ENCODE data around the gene KNL1.
"Not testable (repeated sequence)": the region's sequence is repeated elsewhere in the genome, so short reads cannot be mapped to it uniquely, and the experiment has no call there.

The KNL1 gene

DNA sequence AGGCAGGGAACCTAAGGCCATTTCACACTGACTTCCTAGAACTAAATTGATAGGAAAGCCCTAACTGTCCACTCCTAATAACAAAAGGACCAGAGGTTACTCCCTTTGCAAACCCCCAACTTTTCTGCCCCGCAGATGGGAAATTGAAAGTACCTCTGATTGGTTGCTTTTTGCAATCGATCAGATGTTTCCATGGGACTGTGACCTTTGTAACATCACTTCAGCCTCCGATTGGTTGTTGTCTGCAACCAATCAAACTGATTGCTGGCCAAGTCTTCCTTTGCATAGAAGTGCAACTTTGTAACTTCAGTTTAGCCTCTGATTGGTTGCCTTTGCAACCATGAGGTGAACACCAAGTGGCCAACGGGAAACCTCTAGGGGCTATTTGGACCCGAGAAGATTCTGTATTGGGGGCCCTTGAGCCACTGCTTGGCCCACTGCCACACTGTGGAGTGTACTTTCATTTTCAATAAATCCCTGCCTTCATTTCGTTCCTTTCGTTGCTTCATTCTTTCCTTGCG lies 11.3 kb upstream of the KNL1 start:
- peak; percentile 39 to 50 for DNase-seq

GRCh38 chr15:40584191-40584590 lies 9.9 kb upstream of the KNL1 start:
- no peak for DNase-seq

DNA sequence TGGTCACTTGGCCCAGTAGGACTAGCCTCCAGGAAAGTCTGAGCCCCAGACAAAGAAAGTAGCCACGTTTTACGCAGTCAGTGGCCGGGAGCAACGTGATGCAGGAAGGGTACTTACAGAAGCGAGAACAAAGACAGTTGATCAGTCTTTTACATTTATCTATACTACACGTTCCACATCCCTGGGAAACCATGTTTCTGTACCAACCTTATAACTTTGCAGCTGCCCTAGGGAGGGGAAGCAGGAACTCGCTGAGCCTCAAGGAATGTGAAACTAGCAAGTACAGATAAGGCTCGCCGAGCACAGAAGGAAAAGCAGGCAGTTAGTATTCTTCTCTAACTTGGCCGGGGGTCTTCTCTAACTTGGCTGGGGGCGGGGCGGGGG lies 3.4 kb upstream of the KNL1 start:
- no peak for DNase-seq

GRCh38 chr15:40591389-40591788 lies 2.7 kb upstream of the KNL1 start:
- DNase-seq, result no peak

DNA sequence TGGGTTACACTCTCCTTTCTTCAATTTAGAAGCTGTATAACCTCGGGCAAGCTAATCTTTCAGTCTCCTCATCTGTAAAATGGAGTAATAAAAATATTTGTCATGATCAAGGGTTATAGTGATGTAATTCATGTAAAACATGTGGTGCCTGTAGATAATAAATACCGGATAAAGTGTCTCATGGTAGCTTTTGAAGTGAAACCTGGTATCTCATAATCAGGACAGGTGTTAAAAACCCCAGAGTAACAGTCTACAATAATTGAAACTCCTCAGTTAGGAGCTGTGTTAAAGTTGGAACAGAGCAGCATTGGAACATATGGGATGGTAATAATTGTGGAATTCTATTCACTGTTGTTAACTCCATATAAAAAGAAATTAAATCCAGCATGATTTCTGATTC lies 884 bp upstream of the KNL1 start:
- peak in 1 of 2 donors; percentile 62 for DNase-seq

DNA sequence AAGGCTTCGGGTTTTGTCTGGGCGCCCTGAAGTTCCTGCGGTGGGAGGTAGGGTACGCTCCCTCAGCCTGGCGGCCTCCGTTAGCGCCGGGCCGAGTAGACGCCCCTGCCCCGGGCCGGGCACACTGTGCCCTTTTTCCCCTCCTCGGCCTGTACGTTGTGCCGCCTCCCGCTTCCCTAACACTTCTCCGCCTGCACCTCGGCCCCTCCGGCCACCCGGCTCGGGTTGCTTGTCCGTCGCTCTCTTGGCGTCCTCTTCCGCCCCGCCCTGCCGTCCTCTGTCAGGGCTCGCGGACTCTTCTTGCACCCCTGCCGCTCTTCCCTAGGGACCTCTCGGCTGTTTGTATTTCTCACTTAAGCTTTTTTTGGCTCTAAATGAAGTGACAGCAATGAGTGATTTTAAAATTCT lies 384 bp downstream of the KNL1 start:
- no peak for DNase-seq

GRCh38 chr15:40595219-40595618 lies 1.2 kb downstream of the KNL1 start:
- DNase-seq, result no peak

GRCh38 chr15:40595773-40596172 lies 1.7 kb downstream of the KNL1 start:
- DNase-seq, result no peak

- no peak for DNase-seq
Observed at GRCh38 chr15:40597024-40597423, 3.0 kb downstream of the KNL1 start.

DNA sequence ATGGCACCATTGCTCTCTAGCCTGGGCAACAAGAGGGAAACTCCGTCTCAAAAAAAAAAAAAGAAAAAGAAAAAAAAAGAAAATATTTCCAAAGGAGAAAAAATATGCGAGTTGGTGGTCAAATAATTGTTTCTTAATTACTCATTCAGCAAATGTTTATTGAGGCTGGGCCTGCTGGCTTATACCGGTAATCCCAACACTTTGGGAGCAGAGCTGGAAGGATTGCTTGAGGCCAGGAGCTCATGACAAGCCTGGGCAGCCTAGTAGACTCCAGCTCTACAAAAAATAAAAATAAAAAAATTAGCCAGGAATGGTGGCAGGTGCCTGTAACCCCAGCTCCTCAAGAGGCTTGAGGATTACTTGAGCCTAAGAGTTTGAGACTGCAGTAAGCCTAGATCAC lies 4.1 kb downstream of the KNL1 start:
- DNase-seq, result no peak

- no peak for DNase-seq
Observed at GRCh38 chr15:40598672-40599071, 4.6 kb downstream of the KNL1 start.

- no peak for DNase-seq
Observed at GRCh38 chr15:40600956-40601355, 6.9 kb downstream of the KNL1 start.

GRCh38 chr15:40603935-40604334 lies 9.9 kb downstream of the KNL1 start:
- no peak for DNase-seq

- no peak for DNase-seq
Observed at GRCh38 chr15:40613080-40613479, 19.0 kb downstream of the KNL1 start.

- no peak for DNase-seq
Observed at GRCh38 chr15:40618023-40618422, 24.0 kb downstream of the KNL1 start.

DNA sequence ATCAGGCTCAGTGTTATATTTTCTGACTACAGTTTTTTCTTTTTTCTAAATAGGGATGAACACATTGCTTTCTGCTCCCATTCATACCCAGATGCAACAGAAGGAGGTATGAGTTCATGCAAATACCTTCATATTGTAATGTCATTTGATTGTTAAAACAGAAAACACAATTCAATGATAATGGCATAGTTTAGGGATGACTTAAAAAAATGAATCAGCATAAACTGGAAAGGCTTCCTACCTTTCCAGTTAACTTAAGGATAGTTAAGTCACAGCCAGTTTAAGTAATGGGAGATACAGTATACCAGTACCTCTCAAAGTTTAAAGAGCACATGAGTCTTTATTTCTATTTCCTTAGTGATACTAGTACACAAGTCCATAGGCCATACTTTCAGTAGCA lies 24.9 kb downstream of the KNL1 start:
- DNase-seq, result no peak

- no peak for DNase-seq
Observed at GRCh38 chr15:40623361-40623760, 29.3 kb downstream of the KNL1 start.

- no peak for DNase-seq
Observed at GRCh38 chr15:40630313-40630712, 36.3 kb downstream of the KNL1 start.

- no peak for DNase-seq
Observed at GRCh38 chr15:40633178-40633577, 39.1 kb downstream of the KNL1 start.

GRCh38 chr15:40637221-40637745 lies 43.2 kb downstream of the KNL1 start:
- DNase-seq, result no peak

DNA sequence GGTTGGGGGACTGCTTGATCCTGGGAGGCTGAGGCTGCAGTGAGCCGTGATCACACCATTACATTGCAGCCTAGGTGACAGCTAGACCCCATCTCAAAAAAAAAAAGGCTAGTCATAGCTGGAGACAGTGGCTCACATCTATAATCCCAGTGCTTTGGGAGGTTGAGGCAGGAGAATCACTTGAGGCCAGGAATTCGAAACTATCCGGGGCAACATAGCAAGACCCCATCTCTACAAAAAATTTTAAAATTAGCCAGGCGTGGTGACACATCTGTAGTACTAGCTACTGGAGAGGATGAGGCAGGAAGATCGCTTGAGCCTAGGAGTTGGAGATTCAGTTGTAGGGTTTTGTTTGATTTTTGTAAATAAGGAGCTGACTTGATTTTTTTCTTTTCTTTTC lies 45.6 kb downstream of the KNL1 start:
- DNase-seq, result no peak

DNA sequence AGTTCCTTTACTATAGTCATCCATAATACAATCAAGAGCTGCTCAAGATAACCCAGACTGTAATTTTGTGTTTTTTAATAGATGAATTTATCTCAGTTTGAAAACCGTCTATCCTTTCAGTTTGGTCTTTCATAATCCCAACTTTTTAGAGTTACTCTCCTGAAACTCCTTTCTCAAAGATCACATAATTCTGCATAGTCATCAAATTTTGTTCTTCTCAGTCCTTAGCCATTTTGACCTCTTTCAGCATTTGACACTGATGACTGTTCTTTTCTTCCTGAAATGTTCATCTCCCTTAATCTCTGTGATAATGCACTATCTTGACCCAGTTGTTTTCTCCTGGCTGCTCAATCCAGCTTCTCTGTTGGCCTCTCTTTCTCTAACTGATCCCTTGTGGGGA lies 53.5 kb downstream of the KNL1 start:
- no peak for DNase-seq

DNA sequence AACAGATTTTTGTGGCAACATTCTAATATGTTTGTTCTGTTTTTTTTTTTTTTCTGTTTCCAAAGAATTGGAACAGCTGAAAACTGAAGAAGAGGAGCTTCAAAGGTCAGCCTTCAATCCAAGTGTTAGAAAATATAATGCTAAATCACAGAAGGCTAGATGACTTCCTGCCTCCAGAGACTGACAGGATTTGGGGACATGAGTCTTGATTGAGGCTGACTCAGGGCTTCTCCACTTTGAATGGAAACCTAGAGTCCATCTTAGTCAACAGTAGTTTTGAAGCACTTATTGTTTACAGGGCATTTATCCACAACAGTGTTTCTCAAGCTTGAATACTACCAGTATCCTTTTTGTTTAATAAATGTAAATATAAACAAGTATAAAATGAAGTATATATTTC lies 56.4 kb downstream of the KNL1 start:
- no peak for DNase-seq

- DNase-seq, result no peak
Observed at GRCh38 chr15:40660686-40661085, 66.6 kb downstream of the KNL1 start.

DNA sequence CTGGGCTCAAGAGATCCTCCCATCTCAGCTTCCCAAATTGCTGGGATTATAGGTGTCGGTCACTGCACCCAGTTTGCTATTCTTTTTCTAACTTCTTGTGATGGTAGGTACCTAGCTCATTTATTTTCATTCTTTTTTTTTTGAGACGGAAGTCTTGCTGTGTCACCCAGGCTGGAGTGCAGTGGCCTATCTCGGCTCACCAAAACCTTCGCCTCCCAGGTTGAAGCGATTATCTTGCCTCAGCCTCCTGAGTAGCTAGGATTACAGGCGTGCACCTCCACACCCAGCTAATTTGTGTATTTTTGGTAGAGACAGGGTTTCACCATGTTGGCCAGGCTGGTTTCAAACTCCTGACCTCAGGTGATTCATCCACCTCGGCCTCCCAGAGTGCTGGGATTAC lies 70.9 kb downstream of the KNL1 start:
- no peak for DNase-seq

DNA sequence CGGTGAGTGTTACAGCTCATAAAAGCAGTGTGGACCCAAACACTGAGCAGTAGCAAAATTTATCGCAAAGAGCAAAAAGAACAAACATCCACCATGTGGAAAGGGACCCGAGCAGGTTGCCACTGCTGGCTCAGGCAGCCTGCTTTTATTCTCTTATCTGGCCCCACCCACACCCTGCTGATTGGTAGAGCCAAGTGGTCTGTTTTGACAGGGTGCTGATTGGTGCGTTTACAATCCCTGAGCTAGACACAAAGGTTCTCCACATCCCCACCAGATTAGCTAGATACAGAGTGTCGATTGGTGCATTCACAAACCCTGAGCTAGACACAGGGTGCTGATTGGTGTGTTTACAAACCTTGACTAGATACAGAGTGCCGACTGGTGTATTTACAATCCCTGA lies 82.2 kb downstream of the KNL1 start:
- DNase-seq, result not testable (repeated sequence)

Data from CD4-positive, alpha-beta T cell treated with Interferon alpha-2 for 1 hour (primary cell).